ENCODE data around the gene RBM7. TPM values are rescaled to one million over a fixed set of nuclear protein-coding genes. Genes with fewer than 3 reads are reported as not detected.

The RBM7 gene
- total RNA-seq, 1 donor from 2014 or later, result 61.1 TPM

DNA sequence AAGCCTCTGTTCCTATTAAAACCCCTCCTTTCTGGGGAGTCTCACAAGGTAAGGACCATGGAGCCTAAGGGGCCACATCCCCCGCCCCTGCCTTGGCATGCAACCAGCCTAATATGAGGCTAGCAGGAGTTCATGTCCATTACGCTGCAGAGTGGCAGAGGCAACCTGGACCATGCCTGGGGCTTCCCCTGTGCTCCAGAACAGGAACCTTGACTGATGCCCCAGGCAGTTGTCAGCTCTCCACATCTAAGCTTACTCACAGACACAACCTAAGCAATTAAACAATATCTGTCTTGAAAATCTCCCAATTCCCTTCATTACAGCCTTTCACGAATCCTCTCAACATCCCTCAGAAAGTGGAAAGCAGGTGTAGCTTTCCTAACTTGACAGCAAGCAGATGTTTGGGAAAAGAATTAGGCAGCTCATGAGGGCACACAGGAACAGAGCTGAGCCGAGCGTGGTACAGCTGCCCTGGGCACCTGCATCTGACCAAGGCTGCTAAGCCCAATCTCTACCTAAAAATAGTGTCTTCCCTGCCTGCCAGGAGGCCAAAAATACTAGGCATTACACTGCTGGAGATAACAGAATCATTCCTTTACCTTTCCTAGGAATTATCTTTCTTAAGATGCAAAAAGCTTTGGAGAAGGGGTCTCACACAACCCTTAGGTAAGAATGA, 20.9 kb upstream of the RBM7 start:
- Histone ChIP-seq H3F3A (ENCODE audit: low read depth) (no peaks in the 10 kb centered on the region), H3K9me3 (ENCODE audit: low read depth) (no peaks in the 10 kb centered on the region), H3K27ac (no peak overlapping the region), H4K20me1 (ENCODE audit: low read depth) (no peaks in the 10 kb centered on the region), H2AFZ (replicated peaks) (no peak overlapping the region), H3K79me2 (ENCODE audit: low read depth) (no peaks in the 10 kb centered on the region), H3K9ac (no peak overlapping the region), H3K4me2 (no peak overlapping the region), H3K36me3 (no peaks in the 10 kb centered on the region), H3K27me3 (no peaks in the 10 kb centered on the region), H3K4me1 (no peaks in the 10 kb centered on the region), H3K4me3 (no peak overlapping the region)
- DNase-seq (ENCODE audit: low spot score), result no peak
- H3K27me3 Mint-ChIP-seq (ENCODE audit: insufficient read depth, low read depth), result no peaks in the 10 kb centered on the region
- H3K4me3 Mint-ChIP-seq, result no peak overlapping the region
- no peak for TF ChIP-seq EZH2 (IDR thresholded peaks at IDR 0.05)
- no peak for TF ChIP-seq EZH2phosphoT487 (IDR thresholded peaks at IDR 0.05)
- TF ChIP-seq, protein P1, sequence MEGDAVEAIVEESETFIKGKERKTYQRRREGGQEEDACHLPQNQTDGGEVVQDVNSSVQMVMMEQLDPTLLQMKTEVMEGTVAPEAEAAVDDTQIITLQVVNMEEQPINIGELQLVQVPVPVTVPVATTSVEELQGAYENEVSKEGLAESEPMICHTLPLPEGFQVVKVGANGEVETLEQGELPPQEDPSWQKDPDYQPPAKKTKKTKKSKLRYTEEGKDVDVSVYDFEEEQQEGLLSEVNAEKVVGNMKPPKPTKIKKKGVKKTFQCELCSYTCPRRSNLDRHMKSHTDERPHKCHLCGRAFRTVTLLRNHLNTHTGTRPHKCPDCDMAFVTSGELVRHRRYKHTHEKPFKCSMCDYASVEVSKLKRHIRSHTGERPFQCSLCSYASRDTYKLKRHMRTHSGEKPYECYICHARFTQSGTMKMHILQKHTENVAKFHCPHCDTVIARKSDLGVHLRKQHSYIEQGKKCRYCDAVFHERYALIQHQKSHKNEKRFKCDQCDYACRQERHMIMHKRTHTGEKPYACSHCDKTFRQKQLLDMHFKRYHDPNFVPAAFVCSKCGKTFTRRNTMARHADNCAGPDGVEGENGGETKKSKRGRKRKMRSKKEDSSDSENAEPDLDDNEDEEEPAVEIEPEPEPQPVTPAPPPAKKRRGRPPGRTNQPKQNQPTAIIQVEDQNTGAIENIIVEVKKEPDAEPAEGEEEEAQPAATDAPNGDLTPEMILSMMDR (IDR thresholded peaks at IDR 0.05), result no peak
- peaks cover 5% of the 10 kb centered on the region for H3K4me1 Mint-ChIP-seq
- no peak overlapping the region for H3K27ac Mint-ChIP-seq
- peaks cover 7% of the 10 kb centered on the region for H3K9me3 Mint-ChIP-seq
- H3K36me3 Mint-ChIP-seq, result no peaks in the 10 kb centered on the region

DNA sequence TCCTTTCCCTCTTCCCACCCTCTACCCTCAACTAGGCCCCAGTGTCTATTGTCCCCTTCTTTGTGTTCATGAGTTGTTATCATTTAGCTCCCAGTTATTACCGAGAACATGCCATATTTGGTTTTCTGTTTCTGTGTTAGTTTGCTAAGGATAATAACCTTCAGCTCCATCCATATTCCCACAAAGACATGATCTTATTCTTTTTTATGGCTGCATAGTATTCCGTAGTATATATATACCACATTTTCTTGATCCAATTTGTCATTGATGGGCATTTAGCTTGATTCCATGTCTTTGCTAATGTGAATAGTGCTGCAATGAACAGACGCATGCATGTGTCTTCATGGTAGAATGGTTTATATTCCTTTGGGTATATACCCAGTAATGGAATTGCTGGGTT, 18.0 kb upstream of the RBM7 start:
- Histone ChIP-seq H3K9ac (no peak overlapping the region), H4K20me1 (ENCODE audit: low read depth) (no peaks in the 10 kb centered on the region), H3K27me3 (no peaks in the 10 kb centered on the region), H3F3A (ENCODE audit: low read depth) (no peaks in the 10 kb centered on the region), H2AFZ (replicated peaks) (no peak overlapping the region), H3K4me2 (no peak overlapping the region), H3K4me1 (no peaks in the 10 kb centered on the region), H3K36me3 (no peaks in the 10 kb centered on the region), H3K27ac (no peak overlapping the region), H3K4me3 (no peak overlapping the region), H3K79me2 (ENCODE audit: low read depth) (no peaks in the 10 kb centered on the region), H3K9me3 (ENCODE audit: low read depth) (no peaks in the 10 kb centered on the region)
- TF ChIP-seq EZH2phosphoT487 (IDR thresholded peaks at IDR 0.05) (no peak), EZH2 (IDR thresholded peaks at IDR 0.05) (no peak)
- TF ChIP-seq, protein P1 (IDR thresholded peaks at IDR 0.05), result no peak
- H3K27me3 Mint-ChIP-seq (ENCODE audit: insufficient read depth, low read depth), result no peaks in the 10 kb centered on the region
- H3K27ac Mint-ChIP-seq, result no peak overlapping the region
- peaks cover 7% of the 10 kb centered on the region for H3K9me3 Mint-ChIP-seq
- H3K36me3 Mint-ChIP-seq, result no peaks in the 10 kb centered on the region
- H3K4me1 Mint-ChIP-seq, result peaks cover 5% of the 10 kb centered on the region
- no peak for DNase-seq (ENCODE audit: low spot score)
- H3K4me3 Mint-ChIP-seq, result no peak overlapping the region

DNA sequence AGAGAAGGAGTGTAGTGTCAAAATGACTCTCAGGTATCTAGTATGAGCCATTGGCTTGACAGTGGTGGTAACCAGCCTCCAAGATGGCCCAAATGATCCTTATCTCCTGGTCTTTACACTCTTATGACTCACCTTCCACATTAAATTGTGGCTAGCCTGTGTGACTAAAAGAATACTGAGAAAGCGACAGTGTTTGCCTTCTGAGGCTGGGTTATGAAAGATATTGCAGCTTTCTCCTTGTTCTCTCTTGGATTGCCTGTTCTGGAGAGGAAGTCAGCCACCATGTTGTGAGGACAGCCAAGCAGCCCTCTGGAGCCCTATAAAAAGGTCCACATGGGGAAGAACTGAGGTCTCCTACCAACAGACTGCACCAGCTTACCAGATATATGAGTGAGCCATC, 16.0 kb upstream of the RBM7 start:
- TF ChIP-seq EZH2phosphoT487 (IDR thresholded peaks at IDR 0.05), result no peak
- TF ChIP-seq, protein P1 (IDR thresholded peaks at IDR 0.05), result no peak
- TF ChIP-seq EZH2 (IDR thresholded peaks at IDR 0.05), result no peak
- Histone ChIP-seq H2AFZ (replicated peaks) (no peak overlapping the region), H3K9me3 (ENCODE audit: low read depth) (no peaks in the 10 kb centered on the region), H3K79me2 (ENCODE audit: low read depth) (no peaks in the 10 kb centered on the region), H3K4me2 (no peak overlapping the region), H3K36me3 (no peaks in the 10 kb centered on the region), H3K4me1 (no peaks in the 10 kb centered on the region), H3F3A (ENCODE audit: low read depth) (no peaks in the 10 kb centered on the region), H3K27ac (no peak overlapping the region), H4K20me1 (ENCODE audit: low read depth) (no peaks in the 10 kb centered on the region), H3K9ac (no peak overlapping the region), H3K27me3 (no peaks in the 10 kb centered on the region), H3K4me3 (no peak overlapping the region)
- H3K27me3 Mint-ChIP-seq (ENCODE audit: insufficient read depth, low read depth), result no peaks in the 10 kb centered on the region
- H3K9me3 Mint-ChIP-seq, result peaks cover 7% of the 10 kb centered on the region
- H3K36me3 Mint-ChIP-seq, result no peaks in the 10 kb centered on the region
- no peaks in the 10 kb centered on the region for H3K4me1 Mint-ChIP-seq
- no peak overlapping the region for H3K27ac Mint-ChIP-seq
- H3K4me3 Mint-ChIP-seq, result no peak overlapping the region
- no peak for DNase-seq (ENCODE audit: low spot score)
